RWPE1 (cell line): ENCODE results near the gene RSPO3.

Experiments used
- CTCF ChIA-PET: fragments of 350-600 bp; sonication (Branson Sonifier 250); formaldehyde crosslinking; extraction: SDS; loops from one replicate; lab custom pipeline; 2021; lab: Yijun Ruan, JAX
- POLR2A ChIA-PET: fragments of 400-600 bp; formaldehyde crosslinking; extraction: SDS; loops from one replicate; lab custom pipeline; 2020; ENCODE audit warnings: antibody characterized with exemption; ENCODE audit not compliant: low non-redundant PET; lab: Yijun Ruan, JAX
- DNase-seq: peaks from one replicate; pipeline ENCODE4 v3.0.0; 2012; ENCODE audit warnings: low spot score
- H3K27ac ChIP-seq: fragments of 450-650 bp; 2 replicates; pipeline ENCODE4 v1.5.1; 2017
- CTCF ChIP-seq: fragments of 450-650 bp; conservative IDR thresholded peaks from 2 replicates; pipeline ENCODE4 v1.5.1; 2017; ENCODE audit warnings: low read depth, mild to moderate bottlenecking

Gene RSPO3

GRCh38 chr6:127079681-127080080 is 38.8 kb upstream of the RSPO3 start:
- no peak for DNase-seq
- CTCF ChIA-PET, result interaction anchor here (0.6 kb wide), 1 partner anchor 276 kb away, joined by 3 read pairs; no protein-coding TSS in a partner anchor
- no peak overlapping the region for H3K27ac ChIP-seq
- POLR2A ChIA-PET, result no interaction called here
- TF ChIP-seq CTCF, result no peak

GRCh38 chr6:127080081-127080480 is 38.4 kb upstream of the RSPO3 start:
- ChIA-PET CTCF (interaction anchor here (0.6 kb wide), 1 partner anchor 277 kb away, joined by 3 read pairs; no protein-coding TSS in a partner anchor), POLR2A (no interaction called here)
- DNase-seq, result no peak
- TF ChIP-seq CTCF, result no peak
- H3K27ac ChIP-seq, result no peak overlapping the region

DNA sequence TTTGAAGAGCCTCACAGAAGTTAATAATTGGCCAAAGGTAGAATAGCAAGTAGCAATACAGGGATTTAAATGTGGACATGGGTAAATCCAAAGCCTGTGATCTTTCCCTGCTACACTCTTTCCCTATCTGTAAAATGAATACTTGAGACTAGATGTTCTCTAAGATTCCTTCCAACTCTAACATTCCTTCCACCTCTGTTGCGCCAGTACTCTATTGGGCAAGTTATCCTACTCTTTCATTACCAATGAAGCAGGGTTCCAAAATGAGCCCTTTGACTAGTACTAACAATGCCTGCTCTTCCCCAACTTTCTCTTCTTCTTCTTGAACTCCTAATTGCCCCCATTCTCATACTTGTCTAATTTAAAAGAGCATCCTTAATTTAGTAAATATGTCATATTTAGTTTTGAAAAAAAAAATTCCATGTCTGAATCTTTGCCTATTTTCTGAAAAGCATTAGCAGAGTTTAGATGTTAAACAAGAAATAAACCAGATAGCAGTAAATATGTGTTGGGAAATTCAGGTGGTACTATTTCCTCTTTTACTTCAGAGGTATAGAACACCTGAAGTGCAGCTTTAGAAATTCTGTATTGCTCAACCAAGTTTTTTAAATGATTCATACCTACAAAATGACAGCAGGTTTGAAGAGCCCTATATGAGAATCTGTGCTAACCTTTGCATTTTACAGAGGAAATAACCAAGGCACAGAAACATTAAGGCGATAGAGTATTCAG is 35.1 kb upstream of the RSPO3 start:
- no peak for DNase-seq
- H3K27ac ChIP-seq, result no peak overlapping the region
- ChIA-PET POLR2A (no interaction called here), CTCF (no interaction called here)
- TF ChIP-seq CTCF, result no peak

DNA sequence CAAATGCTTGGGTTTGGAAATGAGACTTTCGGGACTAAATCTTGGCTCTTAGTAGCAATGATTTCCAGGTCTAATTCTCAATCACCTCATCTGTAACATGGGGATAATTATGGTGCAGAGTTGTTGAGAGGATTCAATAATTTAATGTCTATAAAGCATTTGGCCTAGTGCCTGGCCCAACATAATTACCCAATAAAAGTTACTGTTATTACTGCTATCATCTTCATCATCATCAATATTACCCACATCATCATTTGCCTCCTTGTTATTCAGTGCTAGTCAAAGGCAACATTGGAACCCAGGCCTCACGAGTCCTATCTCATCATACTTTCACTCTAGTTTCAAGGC is 34.5 kb upstream of the RSPO3 start:
- H3K27ac ChIP-seq, result no peak overlapping the region
- CTCF ChIA-PET, result no interaction called here
- no peak for DNase-seq
- POLR2A ChIA-PET, result no interaction called here
- TF ChIP-seq CTCF, result no peak

DNA sequence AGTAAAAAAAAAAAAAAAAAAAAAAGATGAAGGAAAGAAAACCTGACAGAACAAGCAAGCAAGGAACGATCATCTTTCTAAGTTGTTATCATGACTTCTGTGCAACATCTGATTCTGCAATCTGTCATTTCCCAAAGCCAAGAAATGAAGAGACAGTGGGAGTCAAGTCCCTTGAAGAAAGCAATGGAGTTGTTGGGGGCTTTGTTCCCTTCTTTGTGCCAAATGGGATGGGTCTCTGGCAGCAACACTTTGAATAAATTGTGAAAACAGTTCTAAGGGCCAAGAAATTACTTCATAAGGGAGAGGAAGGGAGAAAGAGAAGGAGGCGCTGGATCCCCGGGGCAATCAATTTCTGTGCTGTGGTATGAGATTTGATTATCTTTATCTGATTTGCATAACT is 33.3 kb upstream of the RSPO3 start:
- TF ChIP-seq CTCF, result no peak
- ChIA-PET POLR2A (no interaction called here), CTCF (interaction anchor here (0.6 kb wide), 1 partner anchor 281 kb away, joined by 5 read pairs; no protein-coding TSS in a partner anchor)
- no peak overlapping the region for H3K27ac ChIP-seq
- DNase-seq, result no peak

DNA sequence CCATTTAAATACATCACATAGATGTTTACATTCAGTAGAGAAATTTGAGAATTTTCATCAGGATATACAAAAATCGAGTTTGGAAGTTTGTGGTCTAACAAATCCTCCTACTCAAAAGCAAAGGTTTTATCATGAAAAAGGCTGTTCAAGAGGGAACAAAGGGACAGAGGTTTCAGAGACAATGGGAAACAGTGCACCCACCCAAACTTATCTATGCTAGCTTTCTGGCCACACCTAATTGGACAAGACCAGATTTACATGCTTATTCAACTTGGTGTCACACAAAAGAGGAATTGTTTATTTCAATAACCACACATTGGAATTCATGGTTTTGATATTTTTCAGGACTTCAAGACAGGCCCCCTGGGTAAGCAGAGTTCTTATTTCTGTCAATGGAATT is 28.4 kb upstream of the RSPO3 start:
- DNase-seq, result no peak

More for the DNA sequence above, 28.4 kb upstream of the RSPO3 start:
- POLR2A ChIA-PET, result no interaction called here
- no peak overlapping the region for H3K27ac ChIP-seq
- TF ChIP-seq CTCF, result no peak
- CTCF ChIA-PET, result interaction anchor here (0.5 kb wide), 1 partner anchor 84 kb away, joined by 3 read pairs; no protein-coding TSS in a partner anchor
